EL (cell line): ENCODE data around the gene ODAD4.
A peak's percentile ranks its signal among the peaks of the same experiment; 100 is the strongest.
"Not testable (repeated sequence)": the region's sequence is repeated elsewhere in the genome, so short reads cannot be mapped to it uniquely, and the experiment has no call there.

Experiments used
- DNase-seq: peaks from one replicate; pipeline ENCODE4 v3.0.0-alpha.2; 2016

The ODAD4 gene

GRCh38 chr17:42005166-42005565, 74.7 kb downstream of the ODAD4 start:
- DNase-seq: no peak

GRCh38 chr17:42009170-42009569, 78.8 kb downstream of the ODAD4 start:
- no peak for DNase-seq

GRCh38 chr17:42010266-42010680, 79.9 kb downstream of the ODAD4 start:
- peak; percentile 69 for DNase-seq

- DNase-seq: peak; percentile 49
Measured at GRCh38 chr17:42010898-42011516, 80.6 kb downstream of the ODAD4 start.

GRCh38 chr17:42012363-42012762, 81.9 kb downstream of the ODAD4 start:
- not testable (repeated sequence) for DNase-seq

GRCh38 chr17:42013740-42014139, 83.3 kb downstream of the ODAD4 start:
- not testable (repeated sequence) for DNase-seq
